Smooth muscle cell (in vitro differentiated cells): ENCODE results near the gene RARS2. TPM values are rescaled to one million over a fixed set of nuclear protein-coding genes. Genes with fewer than 3 reads are reported as not detected.
"Not testable (repeated sequence)": the region's sequence is repeated elsewhere in the genome, so short reads cannot be mapped to it uniquely, and the experiment has no call there.

Experiments used
- DNase-seq: peaks from one replicate; lab custom pipeline; 2025; ENCODE audit not compliant: unreplicated experiment; lab: John Stamatoyannopoulos, UW
- H2AFZ ChIP-seq: fragments of 200-600 bp; sonication (generic); 2 replicates; pipeline ENCODE4 v1.6.0; 2016; ENCODE audit warnings: antibody characterized with exemption, low read depth, mild to moderate bottlenecking
- H3F3A ChIP-seq: fragments of 200-600 bp; sonication (generic); 2 replicates; pipeline ENCODE4 v1.6.0; 2017; ENCODE audit warnings: antibody characterized with exemption, low read depth
- H3K27ac ChIP-seq: fragments of 200-600 bp; sonication (generic); 2 replicates; pipeline ENCODE4 v1.5.1; 2016; ENCODE audit warnings: low read depth, mild to moderate bottlenecking
- H3K27me3 ChIP-seq: fragments of 200-600 bp; sonication (generic); 2 replicates; pipeline ENCODE4 v1.6.1; 2016; ENCODE audit warnings: low read depth, mild to moderate bottlenecking
- H3K36me3 ChIP-seq: fragments of 200-600 bp; sonication (generic); 2 replicates; pipeline ENCODE4 v1.5.1; 2016; ENCODE audit warnings: low read depth
- H3K4me1 ChIP-seq: fragments of 200-600 bp; sonication (generic); 2 replicates; pipeline ENCODE4 v1.5.1; 2016; ENCODE audit warnings: low read depth
- H3K4me2 ChIP-seq: fragments of 200-600 bp; sonication (generic); 2 replicates; pipeline ENCODE4 v1.6.0; 2016; ENCODE audit warnings: mild to moderate bottlenecking
- H3K4me3 ChIP-seq: fragments of 200-600 bp; sonication (generic); 2 replicates; pipeline ENCODE4 v1.5.1; 2016; ENCODE audit warnings: mild to moderate bottlenecking
- H3K79me2 ChIP-seq: fragments of 200-600 bp; sonication (generic); 2 replicates; pipeline ENCODE4 v1.6.0; 2016; ENCODE audit warnings: low read depth, mild to moderate bottlenecking
- H3K9ac ChIP-seq: fragments of 200-600 bp; sonication (generic); 2 replicates; pipeline ENCODE4 v1.6.0; 2016; ENCODE audit warnings: low read depth
- H3K9me3 ChIP-seq: fragments of 200-600 bp; sonication (generic); replicated peaks from 2 replicates; pipeline ENCODE4 v1.5.1; 2016; ENCODE audit warnings: low read depth
- H4K20me1 ChIP-seq: fragments of 200-600 bp; sonication (generic); 2 replicates; pipeline ENCODE4 v1.6.0; 2016; ENCODE audit warnings: low read depth
- CTCF ChIP-seq: fragments of 200-600 bp; sonication (generic); IDR thresholded peaks from 2 replicates; pipeline ENCODE4 v1.5.1; 2017; ENCODE audit warnings: borderline replicate concordance, mild to moderate bottlenecking, antibody characterized with exemption; ENCODE audit not compliant: insufficient read depth, poor library complexity, severe bottlenecking
- WGBS: methylation state at CpG from one replicate; pipeline ENCODE4 v1.1.7; 2016; ENCODE audit warnings: low lambda C conversion rate; 5-methylcytosine and 5-hydroxymethylcytosine counted together
- polyA plus RNA-seq: library from polyadenylated mRNA; unstranded; fragments of >200 nt; fragmentation: Nextera tagmentation; extraction: Ambion mirVana; gene quantifications from 2 replicates; pipeline ENCODE4 v1.2.1, GENCODE V29; 2016
- total RNA-seq: library from RNA; depleted of rRNA; stranded (reverse); fragments of >200 nt; gene quantifications from 2 replicates; pipeline ENCODE4 v1.2.3, GENCODE V29; 2014

The RARS2 gene
- total and polyA plus RNA-seq, 2 experiments from 2014 or later, result 51.0 to 68.9 TPM

- no peaks in the 10 kb centered on the region for H3K79me2 ChIP-seq
- TF ChIP-seq CTCF, result no peak
Measured at GRCh38 chr6:87498048-87498447, 91.7 kb downstream of the RARS2 start.

GRCh38 chr6:87494761-87495422, 94.9 kb downstream of the RARS2 start:
- no peak for TF ChIP-seq CTCF
- H2AFZ ChIP-seq, result no peak overlapping the region
- WGBS, result 96% methylated on average over 8 of the region's 8 CpGs
- H4K20me1 ChIP-seq, result no peaks in the 10 kb centered on the region
- H3K36me3 ChIP-seq, result no peaks in the 10 kb centered on the region
- H3K79me2 ChIP-seq, result no peaks in the 10 kb centered on the region
- no peak for DNase-seq
- H3K9ac ChIP-seq, result no peak overlapping the region
- H3K27ac ChIP-seq, result no peak overlapping the region
- H3F3A ChIP-seq, result no peaks in the 10 kb centered on the region
- H3K27me3 ChIP-seq, result no peaks in the 10 kb centered on the region
- no peaks in the 10 kb centered on the region for H3K9me3 ChIP-seq
- no peak overlapping the region for H3K4me3 ChIP-seq
- no peaks in the 10 kb centered on the region for H3K4me1 ChIP-seq
- no peak overlapping the region for H3K4me2 ChIP-seq

More at GRCh38 chr6:87498048-87498447, 91.7 kb downstream of the RARS2 start:
- Histone ChIP-seq H2AFZ (no peak overlapping the region), H3K9ac (no peak overlapping the region), H4K20me1 (no peaks in the 10 kb centered on the region), H3F3A (no peaks in the 10 kb centered on the region), H3K36me3 (no peaks in the 10 kb centered on the region), H3K4me2 (no peak overlapping the region), H3K4me1 (no peaks in the 10 kb centered on the region), H3K27me3 (no peaks in the 10 kb centered on the region), H3K4me3 (no peak overlapping the region), H3K9me3 (no peaks in the 10 kb centered on the region), H3K27ac (no peak overlapping the region)
- no peak for DNase-seq

GRCh38 chr6:87489326-87489725, 100.5 kb downstream of the RARS2 start:
- H3K79me2 ChIP-seq, DNase-seq, H2AFZ ChIP-seq, H3F3A ChIP-seq, H3K9ac ChIP-seq, H3K4me2 ChIP-seq, H3K27ac ChIP-seq, H3K4me3 ChIP-seq, H3K9me3 ChIP-seq, H3K4me1 ChIP-seq, H3K36me3 ChIP-seq, H3K27me3 ChIP-seq, H4K20me1 ChIP-seq: not testable (repeated sequence)
- WGBS, result 97% methylated on average over 8 of the region's 8 CpGs

DNA sequence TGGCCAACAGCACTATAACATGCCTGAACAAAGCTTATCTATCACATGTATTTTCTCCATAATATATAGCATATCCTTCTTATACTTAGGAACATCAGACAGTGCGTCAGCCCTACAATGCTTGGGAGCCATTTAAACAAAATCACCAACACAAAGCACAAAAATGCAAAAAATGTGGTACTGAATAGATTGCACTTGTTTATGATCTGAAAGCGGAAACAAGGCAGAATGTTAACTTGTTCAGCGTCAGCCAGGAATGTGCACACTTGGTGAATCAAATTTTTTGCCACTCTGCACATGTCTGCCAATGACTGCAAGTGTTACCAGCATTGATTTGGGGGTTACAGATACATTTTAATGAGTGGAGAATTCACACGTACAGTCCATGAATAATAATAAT, 102.2 kb downstream of the RARS2 start:
- no peaks in the 10 kb centered on the region for H3K9me3 ChIP-seq
- no peaks in the 10 kb centered on the region for H3K36me3 ChIP-seq
- H3K79me2 ChIP-seq, result no peaks in the 10 kb centered on the region
- no peak overlapping the region for H2AFZ ChIP-seq
- H3K27ac ChIP-seq, result no peak overlapping the region
- H3K9ac ChIP-seq, result no peak overlapping the region
- no peaks in the 10 kb centered on the region for H3K27me3 ChIP-seq
- H3K4me3 ChIP-seq, result no peak overlapping the region
- H3F3A ChIP-seq, result no peaks in the 10 kb centered on the region
- WGBS, result 87% methylated on average over 4 of the region's 4 CpGs
- H3K4me1 ChIP-seq, result no peaks in the 10 kb centered on the region
- TF ChIP-seq CTCF, result no peak
- no peak overlapping the region for H3K4me2 ChIP-seq
- DNase-seq, result no peak
- H4K20me1 ChIP-seq, result no peaks in the 10 kb centered on the region
